ENCODE measurements around the gene RNASEH2C. TPM values are rescaled to one million over a fixed set of nuclear protein-coding genes. Genes with fewer than 3 reads are reported as not detected.

The RNASEH2C gene
- 48.7 and 94.1 TPM in 2 replicates for total RNA-seq

DNA sequence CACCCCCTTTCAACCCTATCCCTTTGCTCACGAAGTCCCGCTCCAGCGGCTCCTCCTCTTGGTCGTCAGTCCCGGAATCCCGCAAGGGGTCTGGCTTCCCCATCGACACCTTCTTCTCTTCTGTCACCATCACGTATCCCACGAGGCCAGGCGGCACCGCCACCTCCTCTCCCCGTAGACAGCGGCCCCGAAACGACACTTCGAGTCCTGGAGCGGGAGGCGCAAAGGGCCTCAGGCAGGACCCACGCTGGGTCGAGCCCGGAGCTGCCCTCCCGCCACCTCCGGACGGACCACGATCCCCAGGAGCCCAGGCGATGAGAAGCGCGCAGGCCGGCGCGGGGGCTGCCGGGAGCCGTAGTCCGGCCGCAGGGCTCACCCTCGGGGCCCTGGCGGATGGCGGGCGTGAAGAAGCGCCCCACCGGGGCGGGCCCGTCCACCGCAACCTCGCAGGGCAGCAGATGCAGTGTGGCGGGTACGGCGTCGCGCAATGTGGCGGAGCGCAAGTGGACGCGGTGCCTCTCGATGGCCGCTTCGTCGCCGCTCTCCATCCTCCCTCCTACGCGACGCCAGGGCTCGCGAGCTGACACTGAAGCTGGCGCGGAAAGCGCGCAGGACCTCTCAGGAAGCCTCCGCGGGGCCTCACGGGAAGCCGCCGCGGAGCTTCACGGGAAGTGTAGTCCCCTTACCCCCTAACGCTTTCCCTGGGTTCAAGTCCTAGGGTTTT, at the start of gene RNASEH2C:
TSS of gene RNASEH2C (minus strand) at position 588 of the 724 bp plus-strand sequence. CDS start at position 548, 40 bp downstream.

DNA sequence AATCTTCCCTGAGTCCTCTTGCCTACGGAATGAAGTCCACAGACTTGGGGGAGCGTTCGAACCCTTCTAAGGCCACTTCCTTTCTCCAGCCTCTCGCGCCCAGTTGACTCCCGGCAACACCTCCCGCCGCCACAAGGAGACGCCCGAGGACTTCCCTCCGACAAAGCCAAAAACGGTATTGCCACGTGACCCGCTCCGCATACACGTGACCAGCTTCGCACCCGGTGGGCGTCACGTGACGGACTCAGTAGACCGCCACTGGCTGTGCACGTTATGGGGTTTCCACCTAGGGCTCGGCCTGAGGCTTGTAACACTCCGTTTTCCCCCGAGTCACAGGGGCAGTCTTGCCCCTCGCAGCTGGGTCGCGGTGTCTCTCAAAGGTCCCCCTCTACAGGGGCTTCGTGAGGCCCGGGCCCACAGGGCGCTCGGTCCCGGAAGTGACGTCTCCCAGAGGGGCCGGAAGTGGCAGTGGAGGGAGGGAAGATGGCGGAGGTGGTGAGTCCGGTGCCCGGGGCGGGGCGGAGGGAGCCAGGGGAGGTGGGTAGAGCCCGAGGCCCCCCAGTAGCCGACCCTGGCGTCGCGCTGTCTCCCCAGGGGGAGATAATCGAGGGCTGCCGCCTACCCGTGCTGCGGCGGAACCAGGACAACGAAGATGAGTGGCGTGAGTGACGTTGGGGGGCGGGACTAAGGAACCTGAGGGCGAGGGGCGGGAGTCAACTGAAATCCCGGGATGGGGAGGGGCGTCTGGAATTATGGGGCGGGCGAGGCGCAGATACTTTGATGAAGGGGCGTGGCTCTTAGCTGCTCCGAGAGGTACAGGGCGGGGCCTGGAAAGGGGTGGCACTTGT, 8.6 kb downstream of the RNASEH2C start, which contains the start of gene KAT5:
TSS of gene KAT5 (plus strand) at position 468 of the 848 bp plus-strand sequence. CDS start at position 484, 16 bp downstream.

Other genes starting within 250 kb of the RNASEH2C start
- gene MALAT1, start 221.8 kb downstream of the RNASEH2C start, total RNA-seq = 636 and 1,552 TPM in 2 replicates
- 86.5 and 88.0 TPM in 2 replicates for gene SCYL1, start 195.7 kb downstream of the RNASEH2C start, total RNA-seq
- gene LTBP3, start 162.4 kb downstream of the RNASEH2C start, total RNA-seq = 24.9 and 43.0 TPM in 2 replicates
- gene ZNRD2, start 150.3 kb downstream of the RNASEH2C start, total RNA-seq = 66.4 and 90.1 TPM in 2 replicates
- 37.1 and 47.3 TPM in 2 replicates for gene FAM89B, start 148.3 kb downstream of the RNASEH2C start, total RNA-seq
- gene EHBP1L1, start 144.7 kb downstream of the RNASEH2C start, total RNA-seq = 55.5 and 75.6 TPM in 2 replicates
- gene KCNK7, start 125.0 kb downstream of the RNASEH2C start, total RNA-seq = 0.23 and 0.57 TPM in 2 replicates
- gene MAP3K11, start 106.6 kb downstream of the RNASEH2C start, total RNA-seq = 34.0 and 37.3 TPM in 2 replicates
- gene PCNX3, start 105.0 kb downstream of the RNASEH2C start, total RNA-seq = 27.0 and 30.7 TPM in 2 replicates
- 19.0 and 19.4 TPM in 2 replicates for gene SIPA1, start 82.7 kb downstream of the RNASEH2C start, total RNA-seq
- gene RELA, start 57.9 kb downstream of the RNASEH2C start, total RNA-seq = 51.6 and 64.1 TPM in 2 replicates
- 38.3 and 42.5 TPM in 2 replicates for gene KAT5, start 8.5 kb downstream of the RNASEH2C start, total RNA-seq
- 11.8 and 13.9 TPM in 2 replicates for gene AP5B1, start 60.2 kb upstream of the RNASEH2C start, total RNA-seq
- gene OVOL1, start 66.3 kb upstream of the RNASEH2C start, total RNA-seq = 0.91 and 3.8 TPM in 2 replicates
- gene SNX32, start 113.2 kb upstream of the RNASEH2C start, total RNA-seq = 0.23 TPM in 1 of 2 replicates, not detected in the other
- 1,280 and 1,622 TPM in 2 replicates for gene CFL1, start 137.4 kb upstream of the RNASEH2C start, total RNA-seq
- 44.5 and 44.8 TPM in 2 replicates for gene MUS81, start 139.6 kb upstream of the RNASEH2C start, total RNA-seq
- gene EFEMP2, start 152.0 kb upstream of the RNASEH2C start, total RNA-seq = 7.0 and 20.5 TPM in 2 replicates
- gene CTSW, start 159.0 kb upstream of the RNASEH2C start, total RNA-seq = 0.08 TPM in 1 of 2 replicates, not detected in the other
- gene FIBP, start 167.7 kb upstream of the RNASEH2C start, total RNA-seq = 137 and 189 TPM in 2 replicates
- 101 and 124 TPM in 2 replicates for gene CCDC85B, start 169.9 kb upstream of the RNASEH2C start, total RNA-seq
- gene FOSL1, start 179.6 kb upstream of the RNASEH2C start, total RNA-seq = 141 and 144 TPM in 2 replicates
- 15.5 and 17.6 TPM in 2 replicates for gene C11orf68, start 198.3 kb upstream of the RNASEH2C start, total RNA-seq
- 306 and 310 TPM in 2 replicates for gene DRAP1, start 198.6 kb upstream of the RNASEH2C start, total RNA-seq
- gene TSGA10IP, start 224.7 kb upstream of the RNASEH2C start, total RNA-seq = not detected in 2 replicates
- gene SART1, start 240.9 kb upstream of the RNASEH2C start, total RNA-seq = 28.7 and 32.7 TPM in 2 replicates